Tibial nerve (tissue), 4 donors: ENCODE data around the gene HDGFL2. TPM values are rescaled to one million over a fixed set of nuclear protein-coding genes. Genes with fewer than 3 reads are reported as not detected.

Experiments used
- DNase-seq, 2 donors: peaks; one replicate each; pipeline ENCODE4 v3.0.0-alpha.2; 2019; ENCODE audit warnings: low spot score in 2 of 2
- H3K27ac ChIP-seq, 4 donors: fragments of 200-600 bp; sonication (generic) in 3 of 4; one replicate each; pipeline ENCODE4 v1.5.1; 2017 to 2019; ENCODE audit warnings: mild to moderate bottlenecking in 1 of 4
- H3K27me3 ChIP-seq, 2 donors: fragments of 200-600 bp; sonication (generic) in 1 of 2; one replicate each; pipeline versions ENCODE4 v1.5.1 to v1.6.0; 2017 to 2019
- H3K36me3 ChIP-seq, 3 donors: fragments of 200-600 bp; sonication (generic); one replicate each; pipeline ENCODE4 v1.5.1; 2018 to 2019
- H3K4me1 ChIP-seq, 4 donors: fragments of 200-600 bp; sonication (generic) in 3 of 4; one replicate each; pipeline ENCODE4 v1.5.1; 2017 to 2019
- H3K4me3 ChIP-seq, 4 donors: fragments of 200-600 bp; sonication (generic) in 3 of 4; one replicate each; pipeline ENCODE4 v1.5.1; 2017 to 2019; ENCODE audit warnings: mild to moderate bottlenecking in 1 of 4, moderate library complexity in 1 of 4
- H3K9me3 ChIP-seq, 4 donors: fragments of 200-600 bp; sonication (generic) in 3 of 4; one replicate each; pipeline ENCODE4 v1.5.1; 2017 to 2019
- EP300 ChIP-seq, 2 donors: sonication (generic); formaldehyde crosslinking; IDR thresholded peaks; one replicate each; pipeline ENCODE4 v1.6.1; 2017; ENCODE audit warnings: antibody characterized with exemption in 2 of 2, mild to moderate bottlenecking in 1 of 2
- POLR2A ChIP-seq, 2 donors: fragments of 450-650 bp; IDR thresholded peaks; one replicate each; pipeline ENCODE4 v1.6.1; 2017; ENCODE audit warnings: antibody characterized with exemption in 2 of 2, mild to moderate bottlenecking in 2 of 2, moderate library complexity in 2 of 2
- WGBS, 2 donors: methylation state at CpG; one replicate each; pipeline ENCODE4 v1.1.5; 2018; 5-methylcytosine and 5-hydroxymethylcytosine counted together
- total RNA-seq, 4 donors: library from RNA; depleted of rRNA; stranded (reverse); fragments of >200 nt; gene quantifications; one replicate each; pipeline ENCODE4 v1.1.0, GENCODE V29; 2016
- TF ChIP-seq, protein P1 (sequence below), 5 experiments: fragments of 200-600 bp in 3 of 5; fragments of 450-650 bp in 2 of 5; sonication (generic) in 3 of 5; IDR thresholded peaks; one replicate each; pipeline ENCODE4 v1.5.1; 2016 to 2019; ENCODE audit warnings: antibody characterized with exemption in 5 of 5, mild to moderate bottlenecking in 3 of 5, moderate library complexity in 2 of 5

The HDGFL2 gene
- total RNA-seq, 4 donors from 2014 or later = 30.2 to 54.0 (median 48.7) TPM

DNA sequence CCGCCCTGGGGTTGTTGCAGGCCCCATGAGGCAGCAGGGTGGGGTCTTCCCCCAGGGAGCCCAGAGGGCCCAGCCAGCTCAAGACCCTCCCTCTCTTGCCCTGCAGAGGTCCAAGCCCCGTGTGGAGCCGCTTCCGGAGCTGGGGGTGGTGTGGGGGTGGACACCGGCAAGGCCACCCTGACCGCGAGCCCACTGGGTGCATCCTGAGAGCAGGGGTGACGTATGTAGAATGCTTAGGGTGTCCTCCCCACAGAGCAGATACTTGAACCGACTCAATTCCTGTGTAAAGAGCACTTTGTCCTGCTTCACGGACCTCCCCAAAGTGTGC lies 29.3 kb upstream of the HDGFL2 start:
- no peaks in the 10 kb centered on the region for H3K27me3 ChIP-seq
- TF ChIP-seq, protein P1, sequence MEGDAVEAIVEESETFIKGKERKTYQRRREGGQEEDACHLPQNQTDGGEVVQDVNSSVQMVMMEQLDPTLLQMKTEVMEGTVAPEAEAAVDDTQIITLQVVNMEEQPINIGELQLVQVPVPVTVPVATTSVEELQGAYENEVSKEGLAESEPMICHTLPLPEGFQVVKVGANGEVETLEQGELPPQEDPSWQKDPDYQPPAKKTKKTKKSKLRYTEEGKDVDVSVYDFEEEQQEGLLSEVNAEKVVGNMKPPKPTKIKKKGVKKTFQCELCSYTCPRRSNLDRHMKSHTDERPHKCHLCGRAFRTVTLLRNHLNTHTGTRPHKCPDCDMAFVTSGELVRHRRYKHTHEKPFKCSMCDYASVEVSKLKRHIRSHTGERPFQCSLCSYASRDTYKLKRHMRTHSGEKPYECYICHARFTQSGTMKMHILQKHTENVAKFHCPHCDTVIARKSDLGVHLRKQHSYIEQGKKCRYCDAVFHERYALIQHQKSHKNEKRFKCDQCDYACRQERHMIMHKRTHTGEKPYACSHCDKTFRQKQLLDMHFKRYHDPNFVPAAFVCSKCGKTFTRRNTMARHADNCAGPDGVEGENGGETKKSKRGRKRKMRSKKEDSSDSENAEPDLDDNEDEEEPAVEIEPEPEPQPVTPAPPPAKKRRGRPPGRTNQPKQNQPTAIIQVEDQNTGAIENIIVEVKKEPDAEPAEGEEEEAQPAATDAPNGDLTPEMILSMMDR (IDR thresholded peaks at IDR 0.05) = no peak
- TF ChIP-seq EP300 (IDR thresholded peaks at IDR 0.05) = no peak
- TF ChIP-seq POLR2A (IDR thresholded peaks at IDR 0.05) = no peak
- H3K9me3 ChIP-seq = no peaks in the 10 kb centered on the region
- H3K4me3 ChIP-seq = no peak overlapping the region
- no peaks in the 10 kb centered on the region for H3K4me1 ChIP-seq
- H3K27ac ChIP-seq = no peak overlapping the region
- no peak for DNase-seq
- H3K36me3 ChIP-seq = peaks cover 2 to 58% (median 11%) of the 10 kb centered on the region in 3 donors
- WGBS, 2 donors = 72 to 85% methylated on average over 7 to 10 of the region's 10 CpGs

DNA sequence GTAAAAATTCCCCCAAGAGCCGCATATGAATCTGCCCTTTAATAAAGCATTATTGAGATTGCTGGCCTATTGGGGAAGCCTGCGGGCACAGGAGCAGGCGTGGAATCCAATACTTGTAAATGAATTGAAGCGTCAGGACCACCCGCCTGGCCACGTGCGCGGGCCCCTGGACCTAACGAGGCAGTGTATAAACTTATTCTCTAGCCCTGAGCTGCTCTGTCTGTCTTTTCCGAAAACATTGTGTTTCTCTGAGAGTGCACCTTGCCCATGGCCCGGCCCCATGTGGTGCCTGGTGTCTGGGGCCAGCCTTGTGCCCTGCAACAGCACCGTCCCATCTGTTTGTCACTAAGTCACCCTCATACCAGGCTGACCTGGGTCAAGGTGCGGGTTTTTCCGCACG lies 28.9 kb upstream of the HDGFL2 start:
- H3K9me3 ChIP-seq = no peaks in the 10 kb centered on the region
- 81 to 86% methylated on average over 15 of the region's 15 CpGs for WGBS, 2 donors
- H3K4me1 ChIP-seq = no peaks in the 10 kb centered on the region
- no peaks in the 10 kb centered on the region for H3K27me3 ChIP-seq
- TF ChIP-seq, protein P1 (IDR thresholded peaks at IDR 0.05) = no peak
- TF ChIP-seq POLR2A (IDR thresholded peaks at IDR 0.05) = no peak
- no peak for TF ChIP-seq EP300 (IDR thresholded peaks at IDR 0.05)
- no peak for DNase-seq
- peaks cover 2 to 62% (median 14%) of the 10 kb centered on the region in 3 donors for H3K36me3 ChIP-seq
- H3K4me3 ChIP-seq = no peak overlapping the region
- H3K27ac ChIP-seq = no peak overlapping the region

DNA sequence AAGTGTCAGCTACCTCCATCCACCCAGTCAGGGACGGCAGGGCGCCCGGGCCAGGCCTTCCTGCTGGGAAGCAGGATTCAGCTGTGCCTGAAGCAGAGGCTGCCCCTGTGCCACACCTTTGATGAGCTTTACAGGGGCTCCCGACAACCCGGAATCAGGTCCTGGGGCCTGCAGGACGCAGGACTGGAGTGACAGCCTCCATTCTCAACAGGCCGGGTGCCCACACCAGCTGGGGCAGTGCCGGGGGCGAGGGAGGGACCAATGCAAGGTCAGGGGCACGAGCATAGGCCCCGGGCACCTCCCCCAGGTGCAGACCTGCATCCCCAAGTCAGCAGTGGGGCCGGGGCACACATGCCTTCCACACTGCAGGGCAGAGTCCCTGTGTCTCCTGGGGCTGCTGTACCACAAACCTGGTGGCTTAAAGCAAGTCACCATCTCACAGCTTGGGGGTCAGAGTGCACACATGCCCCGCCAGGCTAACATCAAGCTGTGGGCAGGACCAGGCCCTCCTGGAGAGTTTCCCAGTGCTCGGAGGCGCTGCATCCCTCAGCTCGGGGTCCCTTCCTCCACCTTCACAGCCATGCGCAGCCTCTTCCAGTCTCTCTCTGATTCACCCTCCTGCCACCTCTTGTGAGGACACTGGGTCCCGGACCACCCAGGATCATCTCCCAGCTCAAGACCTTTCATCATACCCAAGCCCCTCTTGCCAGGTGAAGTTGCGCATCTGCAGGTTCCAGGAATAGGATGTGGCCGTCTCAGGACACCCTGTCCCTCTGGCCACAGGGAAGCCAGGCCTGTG lies 27.9 kb upstream of the HDGFL2 start:
- no peak overlapping the region for H3K4me3 ChIP-seq
- no peaks in the 10 kb centered on the region for H3K4me1 ChIP-seq
- no peak overlapping the region for H3K27ac ChIP-seq
- peaks cover 2 to 71% (median 17%) of the 10 kb centered on the region in 3 donors for H3K36me3 ChIP-seq
- no peaks in the 10 kb centered on the region for H3K27me3 ChIP-seq
- no peaks in the 10 kb centered on the region for H3K9me3 ChIP-seq
- no peak for TF ChIP-seq EP300 (IDR thresholded peaks at IDR 0.05)
- TF ChIP-seq, protein P1 (IDR thresholded peaks at IDR 0.05) = no peak
- no peak for TF ChIP-seq POLR2A (IDR thresholded peaks at IDR 0.05)
- no peak for DNase-seq
- 76 to 78% methylated on average over 12 to 20 of the region's 20 CpGs for WGBS, 2 donors

DNA sequence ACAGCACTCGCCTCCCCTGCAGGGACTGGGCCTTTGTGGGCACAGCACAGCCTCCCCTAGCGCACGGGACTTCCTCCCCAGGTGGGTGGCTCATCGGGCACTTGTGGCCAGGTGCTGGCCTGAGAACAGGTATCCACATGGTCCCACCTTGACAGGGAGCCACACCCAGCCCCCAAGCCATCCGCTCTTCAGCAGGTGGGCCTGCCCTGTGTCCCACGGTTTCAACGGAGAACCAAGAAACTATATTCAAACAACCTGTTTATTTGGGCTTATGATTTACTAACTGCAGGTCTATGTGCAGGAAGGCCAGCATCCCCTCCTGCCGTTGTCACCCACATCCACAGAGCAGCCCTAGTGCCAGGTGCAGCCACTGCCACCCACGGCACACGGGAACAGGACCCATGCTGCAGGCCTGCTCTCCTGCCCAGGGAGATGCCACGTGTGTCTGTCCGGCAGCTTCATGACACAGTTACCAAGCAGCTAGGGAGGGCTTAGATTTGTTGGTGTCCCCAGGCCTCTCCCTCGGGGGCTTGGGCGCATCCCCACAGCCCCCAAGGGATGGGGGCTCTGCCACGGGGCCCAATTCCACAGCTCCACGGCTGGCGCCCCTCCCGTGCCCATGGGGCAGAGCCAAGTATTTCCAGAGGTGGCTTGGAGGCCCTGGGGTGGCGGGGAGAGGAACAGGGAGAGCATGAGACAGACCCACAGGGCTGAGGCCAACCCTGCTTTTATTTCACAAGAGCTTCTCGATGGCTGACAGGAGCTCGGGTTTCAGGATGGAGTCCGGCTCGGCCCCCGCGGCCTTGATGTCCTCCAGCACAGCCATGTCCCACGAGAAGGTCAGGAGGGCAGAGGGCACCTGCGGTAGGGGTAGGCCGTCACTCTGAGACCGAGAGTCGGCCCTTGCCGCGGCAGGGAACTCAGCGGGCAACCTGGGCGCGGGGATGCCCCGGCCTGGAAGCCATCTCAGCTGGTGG lies 27.0 kb upstream of the HDGFL2 start:
- H3K36me3 ChIP-seq = peaks cover 5 to 74% (median 20%) of the 10 kb centered on the region in 3 donors

More for the DNA sequence above, 27.0 kb upstream of the HDGFL2 start:
- Histone ChIP-seq H3K27ac (no peak overlapping the region), H3K4me1 (no peaks in the 10 kb centered on the region), H3K9me3 (no peaks in the 10 kb centered on the region), H3K4me3 (no peak overlapping the region), H3K27me3 (no peaks in the 10 kb centered on the region)
- TF ChIP-seq, protein P1 (IDR thresholded peaks at IDR 0.05) = no peak
- no peak for TF ChIP-seq POLR2A (IDR thresholded peaks at IDR 0.05)
- TF ChIP-seq EP300 (IDR thresholded peaks at IDR 0.05) = no peak
- no peak for DNase-seq
- WGBS, 2 donors = 72 to 81% methylated on average over 25 to 27 of the region's 36 CpGs
